ENCODE measurements around the gene FBH1. TPM values are rescaled to one million over a fixed set of nuclear protein-coding genes. Genes with fewer than 3 reads are reported as not detected.
"Not testable (repeated sequence)": the region's sequence is repeated elsewhere in the genome, so short reads cannot be mapped to it uniquely, and the experiment has no call there.

FBH1 gene
- total RNA-seq, 1 donor from 2014 or later = 37.7 TPM

GRCh38 chr10:5961405-5962100 is 71.5 kb downstream of the FBH1 start:
- Histone ChIP-seq H3K27me3 (no peaks in the 10 kb centered on the region), H3K79me2 (ENCODE audit: low read depth) (no peaks in the 10 kb centered on the region), H3K9ac (no peak overlapping the region), H3K4me3 (no peak overlapping the region), H3F3A (ENCODE audit: low read depth) (no peaks in the 10 kb centered on the region), H3K9me3 (ENCODE audit: low read depth) (no peaks in the 10 kb centered on the region), H3K36me3 (no peaks in the 10 kb centered on the region), H4K20me1 (ENCODE audit: low read depth) (no peaks in the 10 kb centered on the region), H3K27ac (no peak overlapping the region), H3K4me1 (no peaks in the 10 kb centered on the region), H2AFZ (replicated peaks) (no peak overlapping the region), H3K4me2 (no peak overlapping the region)
- Mint-ChIP-seq H3K27ac (no peak overlapping the region), H3K27me3 (ENCODE audit: insufficient read depth, low read depth) (peaks cover 7% of the 10 kb centered on the region), H3K9me3 (no peaks in the 10 kb centered on the region), H3K4me3 (no peak overlapping the region), H3K36me3 (no peaks in the 10 kb centered on the region), H3K4me1 (no peaks in the 10 kb centered on the region)
- DNase-seq (ENCODE audit: low spot score) = no peak
- TF ChIP-seq EZH2phosphoT487 (IDR thresholded peaks at IDR 0.05) (no peak), EZH2 (IDR thresholded peaks at IDR 0.05) (no peak), CTCF (IDR thresholded peaks at IDR 0.05) (no peak)

- H3K4me3 Mint-ChIP-seq; H3F3A ChIP-seq (ENCODE audit: low read depth); H3K9me3 Mint-ChIP-seq; DNase-seq (ENCODE audit: low spot score); H3K4me1 Mint-ChIP-seq; H3K27me3 ChIP-seq; H3K36me3 ChIP-seq; H3K27me3 Mint-ChIP-seq (ENCODE audit: insufficient read depth, low read depth); H3K9ac ChIP-seq; H4K20me1 ChIP-seq (ENCODE audit: low read depth); H3K4me2 ChIP-seq; H3K36me3 Mint-ChIP-seq; H3K27ac Mint-ChIP-seq; H3K4me3 ChIP-seq; H3K4me1 ChIP-seq; H3K79me2 ChIP-seq (ENCODE audit: low read depth); H3K9me3 ChIP-seq (ENCODE audit: low read depth); H3K27ac ChIP-seq: not testable (repeated sequence)
- peak overlapping the region; percentile 42 for H2AFZ ChIP-seq (replicated peaks)
These were observed 72.4 kb downstream of the FBH1 start for GRCh38 chr10:5962358-5962940.

- H3K4me3 ChIP-seq = no peak overlapping the region
- no peaks in the 10 kb centered on the region for H3K36me3 Mint-ChIP-seq
- DNase-seq (ENCODE audit: low spot score) = no peak
- H3K4me1 Mint-ChIP-seq = no peaks in the 10 kb centered on the region
- no peaks in the 10 kb centered on the region for H3K9me3 ChIP-seq (ENCODE audit: low read depth)
- no peak overlapping the region for H3K9ac ChIP-seq
- H3K9me3 Mint-ChIP-seq = no peaks in the 10 kb centered on the region
- H3K27ac Mint-ChIP-seq = no peak overlapping the region
- no peaks in the 10 kb centered on the region for H3K27me3 ChIP-seq
- no peaks in the 10 kb centered on the region for H3K79me2 ChIP-seq (ENCODE audit: low read depth)
- H4K20me1 ChIP-seq (ENCODE audit: low read depth) = no peaks in the 10 kb centered on the region
- H3K4me3 Mint-ChIP-seq = no peak overlapping the region
- H3K4me1 ChIP-seq = no peaks in the 10 kb centered on the region
- no peak overlapping the region for H3K27ac ChIP-seq
- H3F3A ChIP-seq (ENCODE audit: low read depth) = no peaks in the 10 kb centered on the region
- no peak for TF ChIP-seq EZH2phosphoT487 (IDR thresholded peaks at IDR 0.05)
- TF ChIP-seq CTCF (IDR thresholded peaks at IDR 0.05) = no peak
- no peak for TF ChIP-seq EZH2 (IDR thresholded peaks at IDR 0.05)
- no peak overlapping the region for H3K4me2 ChIP-seq
- no peaks in the 10 kb centered on the region for H3K36me3 ChIP-seq
- peak overlapping the region; percentile 42 for H2AFZ ChIP-seq (replicated peaks)
- peaks cover 10% of the 10 kb centered on the region for H3K27me3 Mint-ChIP-seq (ENCODE audit: insufficient read depth, low read depth)
These were observed 73.0 kb downstream of the FBH1 start for GRCh38 chr10:5963071-5963470.

GRCh38 chr10:5963591-5963990 is 73.5 kb downstream of the FBH1 start:
- DNase-seq (ENCODE audit: low spot score) = no peak
- Mint-ChIP-seq H3K4me1 (peaks cover 2% of the 10 kb centered on the region), H3K27ac (no peak overlapping the region), H3K36me3 (no peaks in the 10 kb centered on the region), H3K9me3 (no peaks in the 10 kb centered on the region), H3K4me3 (no peak overlapping the region), H3K27me3 (ENCODE audit: insufficient read depth, low read depth) (peaks cover 10% of the 10 kb centered on the region)
- H2AFZ ChIP-seq (replicated peaks) = no peak overlapping the region
- H3K79me2 ChIP-seq (ENCODE audit: low read depth) = no peaks in the 10 kb centered on the region
- no peak for TF ChIP-seq EZH2phosphoT487 (IDR thresholded peaks at IDR 0.05)
- no peak for TF ChIP-seq EZH2 (IDR thresholded peaks at IDR 0.05)
- no peak for TF ChIP-seq CTCF (IDR thresholded peaks at IDR 0.05)
- H3K36me3 ChIP-seq = no peaks in the 10 kb centered on the region
- no peaks in the 10 kb centered on the region for H3K27me3 ChIP-seq
- no peaks in the 10 kb centered on the region for H4K20me1 ChIP-seq (ENCODE audit: low read depth)
- no peaks in the 10 kb centered on the region for H3F3A ChIP-seq (ENCODE audit: low read depth)
- H3K4me2 ChIP-seq = no peak overlapping the region
- H3K27ac ChIP-seq = no peak overlapping the region
- H3K4me1 ChIP-seq = no peaks in the 10 kb centered on the region
- H3K9me3 ChIP-seq (ENCODE audit: low read depth) = no peaks in the 10 kb centered on the region
- H3K9ac ChIP-seq = no peak overlapping the region
- H3K4me3 ChIP-seq = no peak overlapping the region

Measured in neural progenitor cell (in vitro differentiated cells).